ENCODE measurements around the gene FBLL1. TPM values are rescaled to one million over a fixed set of nuclear protein-coding genes. Genes with fewer than 3 reads are reported as not detected.

Gene FBLL1
- total and polyA plus RNA-seq, 2 experiments from 2014 or later, result 2.3 to 6.0 TPM

GRCh38 chr5:168529374-168530234, 499 bp downstream of the FBLL1 start:
- H2AFZ ChIP-seq, result peak overlapping the region; percentile 90; the same call in 1 of the 2 replicates
- H4K20me1 ChIP-seq (replicated peaks; ENCODE audit: insufficient read depth), result peaks cover 10% of the 10 kb centered on the region
- Mint-ChIP-seq H3K36me3 (ENCODE audit: low read depth) (peaks cover 12% of the 10 kb centered on the region), H3K4me3 (peak overlapping the region; percentile 82), H3K27me3 (ENCODE audit: insufficient read depth, low read depth, poor library complexity) (peaks cover 27% of the 10 kb centered on the region), H3K9me3 (peaks cover 12% of the 10 kb centered on the region; the same call in 2 of the 3 replicates), H3K27ac (no peak overlapping the region), H3K4me1 (peaks cover 35% of the 10 kb centered on the region; the same call in 2 of the 3 replicates)
- peaks cover 21% of the 10 kb centered on the region for H3K4me1 ChIP-seq (ENCODE audit: insufficient read depth)
- no peak for TF ChIP-seq JUNB (IDR thresholded peaks at IDR 0.05; ENCODE audit: unreplicated experiment)
- TF ChIP-seq CREB1 (CRISPR knock-in tag; IDR thresholded peaks at IDR 0.05; ENCODE audit: low read depth), result 0 out of 2 replicates have a peak, but pooled peaks have one; percentile 16
- no peak for TF ChIP-seq NANOG (IDR thresholded peaks at IDR 0.05; ENCODE audit: borderline replicate concordance)
- TF ChIP-seq CTCF (conservative IDR thresholded peaks at IDR 0.05; ENCODE audit: low read depth in 2 of 2), result no peak
- no peak for TF ChIP-seq POLR2AphosphoS5 (IDR thresholded peaks at IDR 0.05; ENCODE audit: low read depth)
- TF ChIP-seq EZH2phosphoT487 (IDR thresholded peaks at IDR 0.05; ENCODE audit: unreplicated experiment), result no peak
- peak; percentile 16 for TF ChIP-seq REST (IDR thresholded peaks at IDR 0.05; ENCODE audit: unreplicated experiment)
- TF ChIP-seq EZH2 (IDR thresholded peaks at IDR 0.05; ENCODE audit: low read depth, unreplicated experiment), result no peak
- TF ChIP-seq ETS1 (IDR thresholded peaks at IDR 0.05), result no peak
- TF ChIP-seq ZNF462 (CRISPR knock-in tag; IDR thresholded peaks at IDR 0.05), result no peak
- DNase-seq (ENCODE audit: low spot score) (peak; percentile 59), ATAC-seq (peak; percentile 10; the same call in 2 of the 3 replicates)
- no peaks in the 10 kb centered on the region; the same call in 1 of the 2 replicates for H3K36me3 ChIP-seq (ENCODE audit: insufficient read depth)
- H3K4me3 ChIP-seq, result peak overlapping the region; percentile 56
- no peaks in the 10 kb centered on the region for H3K9me2 ChIP-seq (ENCODE audit: insufficient read depth)
- H3K4me2 ChIP-seq, result peak overlapping the region; percentile 79
- 0 out of 2 replicates have a peak, but pooled peaks cover 7% of the 10 kb centered on the region for H3F3A ChIP-seq (replicated peaks; ENCODE audit: low read depth)
- no peaks in the 10 kb centered on the region for H3K79me2 ChIP-seq (replicated peaks; ENCODE audit: insufficient read depth)
- peaks cover 26% of the 10 kb centered on the region for H3K27me3 ChIP-seq (ENCODE audit: insufficient read depth)
- H3K27ac ChIP-seq (ENCODE audit: low read depth), result no peak overlapping the region

Data from GM23338 (cell line).